RCC 7860 (cell line): ENCODE data around the gene TTC1.
A peak's percentile ranks its signal among the peaks of the same experiment; 100 is the strongest.
"Not testable (repeated sequence)": the region's sequence is repeated elsewhere in the genome, so short reads cannot be mapped to it uniquely, and the experiment has no call there.

Source experiments
- DNase-seq: peaks from one replicate; pipeline ENCODE4 v3.0.0-alpha.2; 2015; ENCODE audit warnings: low spot score
- FAIRE-seq: peaks from 2 replicates; lab custom pipeline; 2012; peaks lifted over from hg19 to GRCh38; lab: Jason Lieb, UNC

Gene TTC1

DNA sequence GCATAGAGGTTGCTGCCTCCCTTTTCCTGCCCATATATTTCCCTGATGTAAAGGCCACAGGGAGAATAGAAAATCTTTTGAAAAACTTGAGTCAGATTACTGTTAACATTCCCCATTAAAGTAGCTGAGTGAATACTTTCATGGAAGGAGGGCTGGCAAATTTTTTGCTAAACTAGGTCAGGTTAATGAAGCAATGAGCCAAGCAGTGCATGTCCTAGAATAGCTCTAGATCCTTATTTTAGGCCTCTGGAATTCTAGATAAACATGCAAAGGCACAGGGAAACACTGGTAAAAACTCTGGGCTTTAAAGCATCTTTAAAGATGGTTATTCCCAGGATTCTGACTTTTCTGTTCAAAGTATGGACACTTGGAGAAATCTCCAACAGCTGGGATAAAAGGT lies 27.9 kb downstream of the TTC1 start:
- DNase-seq = no peak
- no peak for FAIRE-seq

DNA sequence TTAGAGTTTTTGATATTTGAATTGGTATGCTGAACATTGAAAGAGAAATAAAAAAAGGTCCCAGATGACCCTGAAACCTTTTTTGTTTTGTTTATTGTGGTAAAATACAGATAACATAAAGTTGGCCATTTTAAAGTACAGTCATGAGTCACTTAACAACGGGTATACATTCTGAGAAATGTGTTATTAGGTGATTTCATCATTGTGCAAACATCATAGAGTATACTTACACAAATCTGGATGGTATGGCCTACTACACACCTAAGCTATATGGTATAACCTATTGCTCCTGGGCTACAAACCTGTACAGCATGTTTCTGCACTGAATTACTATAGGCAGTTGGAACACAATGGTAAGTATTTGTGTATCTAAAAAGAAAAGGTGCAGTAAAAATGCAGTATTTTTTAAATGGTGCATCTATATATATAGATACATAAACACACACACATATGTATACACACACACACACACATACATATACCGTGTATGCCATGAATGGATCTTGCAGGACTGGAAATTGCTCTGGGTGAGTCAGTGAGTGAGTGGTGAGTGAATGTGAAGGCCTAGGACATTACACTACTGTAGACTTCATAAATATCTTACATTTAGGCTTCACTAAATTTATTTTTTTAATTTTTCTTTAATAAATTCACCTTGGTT lies 31.0 kb downstream of the TTC1 start:
- DNase-seq = no peak
- FAIRE-seq = no peak

DNA sequence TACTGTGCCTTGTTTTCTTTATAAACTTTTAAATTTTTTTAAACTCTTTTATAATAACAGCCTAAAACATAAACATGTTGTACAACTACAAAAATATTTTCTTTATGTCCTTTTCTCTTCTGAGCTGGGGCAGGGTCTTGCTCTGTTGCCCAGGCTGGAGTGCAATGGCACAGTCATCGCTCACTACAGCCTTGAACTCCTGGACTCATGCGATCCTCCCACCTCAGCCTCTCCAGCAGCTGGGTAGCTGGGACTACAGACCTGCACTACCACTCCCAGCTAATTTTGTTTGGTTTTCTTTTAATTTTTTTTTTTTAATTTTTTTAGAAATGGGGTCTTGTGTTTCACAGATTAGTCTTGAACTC lies 31.5 kb downstream of the TTC1 start:
- DNase-seq (no peak), FAIRE-seq (no peak)

DNA sequence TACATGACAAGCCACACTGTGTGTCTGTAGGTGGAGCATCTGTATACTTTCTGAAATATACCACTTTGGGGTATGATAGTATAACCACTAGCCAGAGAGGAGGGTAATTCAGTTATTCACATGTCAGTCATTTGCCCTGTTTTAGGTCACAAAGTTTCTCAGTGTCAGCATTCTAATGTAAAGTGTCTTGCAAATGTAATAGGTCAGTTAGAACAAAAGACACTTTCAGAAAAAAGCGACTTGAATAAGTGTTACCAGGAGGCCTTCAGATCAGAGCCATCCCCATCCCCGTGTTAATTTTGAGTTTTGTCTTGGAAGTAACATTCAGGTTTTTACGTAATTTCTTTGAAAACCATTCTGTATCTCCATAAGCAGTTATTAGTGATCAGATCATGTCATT lies 33.7 kb downstream of the TTC1 start:
- FAIRE-seq = no peak
- DNase-seq = no peak

DNA sequence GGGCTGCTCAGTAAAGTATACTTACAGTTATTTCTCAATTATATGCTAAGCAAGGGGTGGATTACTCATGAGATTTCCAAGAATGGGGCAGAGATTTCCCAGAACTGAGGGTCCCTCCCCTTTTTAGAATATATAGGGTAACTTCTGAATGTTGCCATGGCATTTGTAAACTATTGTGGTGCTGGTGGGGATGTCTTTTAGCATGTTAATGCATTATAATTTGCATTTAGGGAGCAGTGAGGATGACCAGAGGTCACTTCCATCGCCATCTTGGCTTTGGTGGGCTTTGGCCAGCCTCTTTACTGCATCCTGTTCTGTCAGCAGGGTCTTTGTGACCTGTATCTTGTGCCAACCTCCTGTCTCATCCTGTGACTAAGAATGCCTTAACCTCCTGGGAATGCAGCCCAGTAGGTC lies 35.5 kb downstream of the TTC1 start:
- DNase-seq (no peak), FAIRE-seq (no peak)

DNA sequence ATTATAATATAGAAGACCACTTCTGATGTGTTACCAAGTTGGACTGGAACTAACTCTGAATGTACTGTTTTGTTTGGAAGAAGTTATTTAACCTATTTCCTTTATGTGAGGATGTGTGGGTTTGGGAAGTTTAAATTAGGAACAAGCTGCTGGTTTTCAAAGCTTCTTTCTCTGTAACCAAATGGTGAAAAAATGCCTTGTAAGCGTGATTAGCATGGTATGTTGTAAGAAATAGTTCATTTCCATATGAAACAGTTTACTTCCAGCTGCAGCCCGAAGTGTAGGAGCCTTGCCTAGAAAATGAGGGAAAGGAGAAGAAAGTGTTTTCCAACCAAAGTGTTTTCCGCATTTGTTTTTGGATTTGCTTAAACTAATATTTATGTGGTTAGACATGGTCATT lies 36.0 kb downstream of the TTC1 start:
- DNase-seq = no peak

DNA sequence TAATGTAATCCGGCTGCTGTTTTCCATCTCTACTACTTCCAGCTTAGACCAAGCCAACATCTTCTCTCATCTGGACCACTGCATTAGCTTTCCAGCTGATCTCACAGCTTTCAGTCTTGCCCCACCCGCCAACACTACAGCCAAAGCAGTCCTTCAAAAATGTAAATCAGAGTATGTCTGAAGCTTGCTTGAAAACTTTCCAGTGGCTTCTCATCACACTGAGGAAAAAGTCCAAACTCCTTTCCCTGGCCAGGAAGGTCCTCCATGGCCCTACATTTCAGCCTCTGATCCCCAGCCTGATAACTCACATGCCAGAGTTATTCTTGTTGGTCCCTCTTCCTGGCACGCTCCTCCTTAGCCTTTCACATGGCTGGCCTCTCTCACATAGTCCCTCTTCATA lies 38.5 kb downstream of the TTC1 start:
- no peak for FAIRE-seq

More for the DNA sequence above, 36.0 kb downstream of the TTC1 start:
- FAIRE-seq = no peak

DNA sequence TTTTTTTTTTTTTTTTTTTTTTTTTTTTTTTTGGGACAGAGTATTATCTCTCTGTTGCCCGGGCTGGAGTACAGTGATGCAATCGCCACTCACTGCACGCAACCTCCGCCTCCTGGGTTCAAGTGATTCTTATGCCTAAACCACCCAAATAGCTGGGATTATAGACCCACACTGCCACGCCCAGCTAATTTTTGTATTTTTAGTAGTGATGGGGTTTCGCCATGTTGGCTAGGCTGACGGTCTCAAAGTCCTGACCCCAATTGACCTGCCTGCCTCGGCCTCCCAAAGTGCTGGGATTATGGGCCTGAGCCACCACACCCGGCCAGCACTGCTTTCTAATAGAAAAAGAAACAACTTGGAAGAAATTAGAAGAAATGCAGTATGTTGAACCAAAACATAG lies 39.2 kb downstream of the TTC1 start:
- no peak for DNase-seq
- FAIRE-seq = no peak

More for the DNA sequence above, 38.5 kb downstream of the TTC1 start:
- no peak for DNase-seq

DNA sequence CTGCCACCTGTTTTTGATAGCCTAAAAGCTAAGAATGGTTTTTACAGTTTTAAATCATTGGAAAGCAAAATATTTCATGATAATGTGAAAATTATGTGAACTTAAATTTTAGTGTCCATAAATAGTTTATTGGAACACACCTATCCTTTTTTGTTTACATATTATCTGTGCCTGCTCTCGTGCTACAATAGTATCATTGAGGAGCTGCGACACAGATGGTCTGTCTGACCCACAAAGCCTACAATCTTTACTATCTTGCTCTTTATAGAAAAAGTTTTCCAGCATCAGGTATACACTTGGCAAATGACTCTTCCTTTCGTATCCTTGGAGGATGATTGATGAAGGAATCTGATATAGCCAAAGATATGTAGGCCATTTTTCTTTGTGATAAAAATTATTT lies 40.2 kb downstream of the TTC1 start:
- FAIRE-seq (no peak), DNase-seq (no peak)

DNA sequence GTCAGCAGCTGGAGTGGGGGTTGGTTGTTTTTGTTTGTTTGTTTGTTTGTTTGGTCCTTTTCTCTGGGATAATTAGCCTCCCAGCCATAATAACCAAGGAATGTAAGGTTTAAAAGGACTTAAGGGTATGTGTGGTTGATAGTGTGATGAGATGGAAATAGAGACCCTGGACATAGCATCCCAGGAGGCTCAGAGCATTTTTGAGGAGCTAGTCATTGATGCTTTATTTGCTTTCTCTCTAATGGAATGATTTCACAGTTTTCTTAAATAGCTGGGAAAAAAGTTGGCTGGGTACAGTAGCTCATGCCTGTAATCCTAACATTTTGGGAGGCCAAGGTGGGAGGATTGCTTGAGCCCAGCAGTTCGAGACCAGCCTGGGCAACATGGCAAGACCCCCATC lies 45.1 kb downstream of the TTC1 start:
- FAIRE-seq (no peak), DNase-seq (no peak)

DNA sequence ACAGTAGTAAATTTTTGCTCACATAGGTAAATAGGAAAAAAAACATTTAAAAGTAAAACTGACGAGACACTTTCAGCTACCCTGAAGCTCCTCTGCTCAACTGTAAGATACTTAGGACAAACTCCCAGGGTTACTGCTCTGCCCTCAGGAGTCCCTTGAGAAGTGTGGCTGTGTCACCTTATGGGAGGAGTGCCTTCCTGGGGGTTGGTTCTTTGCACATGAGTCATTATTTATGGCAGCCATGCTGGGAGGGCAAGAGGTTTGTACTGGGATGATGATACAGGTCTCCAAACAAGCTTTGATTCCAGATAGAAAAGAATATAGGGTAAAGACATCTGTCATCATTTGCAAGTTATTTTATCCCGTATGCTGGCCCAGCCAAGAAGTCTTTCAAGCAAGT lies 45.9 kb downstream of the TTC1 start:
- peak; percentile 40 for DNase-seq
- no peak for FAIRE-seq

DNA sequence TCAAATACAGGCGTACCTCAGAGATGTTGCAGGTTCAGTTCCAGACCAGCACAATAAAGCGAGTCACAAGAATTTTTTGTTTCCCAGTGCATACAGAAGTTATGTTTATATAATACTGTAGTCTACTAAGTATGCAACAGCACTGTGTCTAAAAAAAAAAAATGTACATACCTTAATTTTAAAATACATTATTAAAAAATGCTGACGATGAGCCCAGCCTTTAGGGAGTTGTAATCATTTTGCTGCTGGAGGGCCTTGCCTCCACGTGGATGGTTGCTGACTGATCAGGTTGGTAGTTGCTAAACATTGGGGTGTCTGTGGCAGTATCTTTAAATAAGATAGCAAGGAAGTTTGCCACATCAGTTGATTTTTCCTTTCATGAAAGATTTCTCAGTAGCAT lies 48.3 kb downstream of the TTC1 start:
- no peak for DNase-seq
- no peak for FAIRE-seq

DNA sequence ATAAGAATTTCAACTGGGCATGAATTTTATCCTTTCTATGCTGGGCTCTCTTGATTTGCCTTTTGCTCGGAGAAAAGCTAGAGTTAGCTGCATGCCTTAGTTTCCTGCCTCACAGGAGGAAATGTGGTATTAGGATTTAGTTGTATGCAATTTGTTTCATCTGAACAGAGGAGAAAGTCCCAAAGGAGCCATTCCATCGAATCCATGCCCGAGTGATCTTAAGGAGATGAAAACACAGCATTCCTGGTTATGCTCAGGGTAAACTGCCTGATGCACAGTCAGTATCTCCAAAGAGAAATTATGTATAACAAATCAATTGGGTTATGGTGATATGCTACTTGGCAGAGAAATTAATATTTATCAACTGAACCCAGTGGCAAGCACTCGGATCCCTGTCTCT lies 51.1 kb downstream of the TTC1 start:
- FAIRE-seq (no peak), DNase-seq (no peak)

DNA sequence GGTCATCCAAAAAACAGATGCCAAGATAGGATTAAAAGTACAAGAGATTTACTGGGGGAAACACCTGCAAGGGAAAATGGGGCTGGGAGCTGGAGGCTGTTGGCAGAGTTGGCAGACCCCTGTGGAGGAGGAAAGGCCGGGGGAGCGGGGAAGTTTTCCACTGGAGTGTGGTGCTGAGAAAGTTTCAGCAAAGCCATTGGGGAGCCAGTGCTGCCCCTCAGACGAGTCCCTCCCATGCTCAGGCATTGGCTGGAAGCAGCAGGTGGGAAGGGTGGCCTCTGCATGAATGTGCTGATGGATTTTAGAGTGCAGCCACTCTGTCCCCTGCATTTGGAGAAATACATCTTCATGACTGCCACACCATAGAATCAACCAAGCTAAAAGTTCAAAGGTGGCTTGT lies 52.8 kb downstream of the TTC1 start:
- no peak for DNase-seq
- no peak for FAIRE-seq

DNA sequence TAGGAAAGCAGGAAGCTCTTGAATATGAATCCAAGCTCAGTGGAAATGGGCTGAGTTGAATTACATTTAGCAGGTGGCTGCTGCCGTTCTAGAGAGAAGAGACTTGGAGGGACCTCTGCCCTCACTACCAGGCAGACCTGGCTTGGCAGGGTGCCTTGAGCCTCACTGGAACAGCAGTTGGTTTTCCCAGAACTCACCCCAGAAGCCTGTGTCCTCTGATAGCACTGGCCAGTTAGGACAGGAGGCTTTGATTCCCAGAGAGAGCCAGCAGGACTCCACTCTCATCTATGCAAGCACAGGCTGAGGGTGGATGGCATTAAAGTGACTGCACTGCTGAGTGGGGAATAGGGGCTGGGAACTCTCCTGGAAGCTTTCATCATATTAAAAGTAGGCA lies 55.5 kb downstream of the TTC1 start:
- DNase-seq (no peak), FAIRE-seq (no peak)

DNA sequence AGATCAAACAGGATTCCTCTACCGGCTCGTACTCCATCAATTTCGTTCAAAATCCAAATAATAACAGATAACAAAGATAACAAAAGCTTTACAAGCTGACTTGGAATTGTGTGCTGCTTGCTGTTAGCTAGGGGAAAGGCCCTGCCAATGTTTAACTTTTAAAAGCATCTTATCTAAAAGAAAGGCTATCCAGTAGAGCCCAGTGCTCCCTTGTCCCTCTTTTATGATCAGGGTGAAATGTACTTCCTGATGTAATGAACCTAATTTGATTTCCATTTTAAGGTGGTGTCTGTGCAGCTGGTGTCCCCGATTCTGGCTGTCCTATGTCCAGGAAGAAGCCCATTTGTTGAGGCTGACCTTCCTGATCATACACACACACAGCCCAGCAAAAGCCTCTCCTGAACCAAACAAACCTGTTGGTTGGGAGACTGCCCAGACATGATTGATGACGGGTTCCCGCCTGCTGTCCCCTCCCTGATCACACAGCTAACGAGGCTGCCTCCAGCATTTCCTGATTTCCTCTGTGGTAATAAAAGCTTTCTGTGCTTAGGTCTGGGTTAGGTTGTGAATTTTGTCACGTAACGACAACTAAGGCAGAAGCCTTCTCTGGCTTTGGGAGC lies 56.2 kb downstream of the TTC1 start:
- FAIRE-seq = no peak
- DNase-seq = no peak

DNA sequence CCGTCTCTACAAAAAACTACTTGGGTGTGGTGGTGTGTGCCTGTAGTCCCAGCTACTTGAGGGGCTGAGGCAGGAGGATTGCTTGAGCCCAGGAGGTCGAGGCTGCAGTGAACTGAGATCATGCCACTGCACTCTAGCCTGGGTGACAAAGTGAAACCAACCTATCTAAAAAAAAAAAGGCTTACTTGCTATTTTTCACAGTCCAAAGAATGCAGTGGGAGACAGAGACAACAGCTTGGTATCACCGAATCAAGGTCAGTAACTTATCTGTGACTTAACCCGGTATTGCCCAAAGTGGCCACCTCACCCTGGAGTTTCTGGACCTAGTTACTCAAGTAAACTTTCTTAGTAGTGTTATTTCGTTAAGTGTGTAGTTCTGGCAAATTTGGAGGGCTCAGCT lies 60.2 kb downstream of the TTC1 start:
- not testable (repeated sequence) for FAIRE-seq, DNase-seq

DNA sequence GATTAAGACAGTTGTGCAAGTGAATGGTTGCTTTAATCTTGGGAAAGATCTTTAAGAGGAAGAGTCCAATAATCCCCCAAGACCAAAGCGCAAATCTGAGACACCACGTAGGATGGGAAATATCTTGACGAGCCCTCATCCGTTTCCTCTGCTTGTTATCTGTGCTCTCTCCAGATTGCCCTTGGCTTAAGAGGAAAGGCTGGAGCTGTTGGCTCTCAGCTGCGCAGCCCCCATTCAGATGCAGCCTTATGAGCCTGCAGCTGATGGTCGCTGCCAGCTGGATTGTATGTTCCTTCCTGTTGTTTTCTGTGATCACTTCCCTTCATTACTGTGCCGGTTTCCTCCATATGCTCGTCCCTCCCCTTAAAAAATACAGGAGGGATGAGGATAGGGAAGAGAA lies 62.6 kb downstream of the TTC1 start:
- no peak for DNase-seq
- no peak for FAIRE-seq

DNA sequence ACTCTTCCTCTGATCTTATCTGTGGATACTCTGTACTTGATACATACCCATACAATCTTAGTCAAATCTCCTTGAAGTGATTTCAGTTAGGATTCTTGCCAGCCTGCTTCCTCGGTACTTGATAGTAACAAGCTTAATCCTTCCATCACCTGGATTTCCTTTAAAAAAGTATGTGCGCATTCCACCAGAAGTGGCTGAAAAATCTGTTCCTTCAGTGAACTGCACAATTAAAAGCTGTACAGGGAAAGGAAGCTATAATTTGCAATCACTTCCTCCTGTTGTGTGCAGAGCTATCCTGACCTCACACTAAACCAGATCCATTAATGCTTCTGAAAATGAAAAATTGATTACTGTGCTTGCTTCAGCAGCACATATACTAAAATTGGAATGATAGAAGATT lies 63.0 kb downstream of the TTC1 start:
- no peak for FAIRE-seq
- no peak for DNase-seq

DNA sequence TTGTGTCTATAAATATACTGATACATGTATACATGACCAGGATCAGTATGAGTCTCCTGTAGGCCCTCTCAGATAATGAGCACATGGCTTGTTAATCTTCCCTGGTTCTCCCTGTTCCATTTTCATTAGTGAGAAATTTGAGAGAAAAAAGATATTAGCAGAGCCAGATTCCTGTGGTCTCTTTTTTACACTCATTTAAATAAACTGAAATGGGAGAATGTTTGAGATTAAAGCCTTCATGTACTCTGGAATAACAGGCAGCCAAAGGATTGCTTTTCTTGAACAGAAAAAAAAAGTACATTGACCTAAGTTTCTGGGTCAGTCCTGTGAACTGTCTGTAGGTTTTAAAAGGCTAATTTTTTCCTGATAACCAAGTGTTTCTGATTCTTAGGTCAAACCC lies 66.1 kb downstream of the TTC1 start:
- FAIRE-seq = no peak
- no peak for DNase-seq

DNA sequence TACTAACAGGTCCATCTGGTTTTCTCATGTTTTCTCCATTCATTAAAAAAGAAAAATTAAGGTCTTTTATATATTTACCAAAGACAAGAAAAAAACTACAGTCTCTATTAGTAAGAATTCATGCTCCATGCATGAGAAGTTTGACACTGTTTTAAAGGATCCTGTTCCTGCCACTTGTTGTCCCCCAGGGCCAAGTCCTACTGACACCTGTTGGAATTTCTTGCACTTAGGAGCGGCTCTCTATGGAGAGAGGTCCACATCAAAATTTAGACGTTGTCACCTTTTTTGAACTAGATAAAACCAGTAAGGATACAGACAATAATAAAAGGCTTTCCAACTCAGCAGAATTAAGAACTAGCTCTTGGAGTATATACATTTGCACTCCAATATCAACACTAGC lies 68.1 kb downstream of the TTC1 start:
- no peak for DNase-seq
- no peak for FAIRE-seq

DNA sequence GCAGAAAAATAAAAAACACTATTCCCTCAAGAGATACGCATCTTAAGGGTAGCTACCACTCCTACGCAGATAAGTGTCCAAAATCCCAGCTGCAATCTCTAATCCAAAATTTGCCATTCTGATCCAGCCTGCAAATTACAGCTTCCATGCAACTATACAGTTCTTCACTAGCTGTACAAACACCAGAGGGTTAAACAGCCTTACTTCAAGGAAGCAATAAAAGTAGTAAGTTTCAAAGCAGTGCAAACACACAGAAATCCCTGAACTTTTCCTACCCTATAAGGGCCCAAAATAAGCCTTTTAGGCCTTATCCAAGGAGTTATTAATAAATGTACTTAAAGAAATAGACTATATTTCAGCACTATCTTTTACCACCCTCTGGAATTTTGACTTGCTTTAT lies 70.8 kb downstream of the TTC1 start:
- FAIRE-seq = no peak
- DNase-seq = no peak

DNA sequence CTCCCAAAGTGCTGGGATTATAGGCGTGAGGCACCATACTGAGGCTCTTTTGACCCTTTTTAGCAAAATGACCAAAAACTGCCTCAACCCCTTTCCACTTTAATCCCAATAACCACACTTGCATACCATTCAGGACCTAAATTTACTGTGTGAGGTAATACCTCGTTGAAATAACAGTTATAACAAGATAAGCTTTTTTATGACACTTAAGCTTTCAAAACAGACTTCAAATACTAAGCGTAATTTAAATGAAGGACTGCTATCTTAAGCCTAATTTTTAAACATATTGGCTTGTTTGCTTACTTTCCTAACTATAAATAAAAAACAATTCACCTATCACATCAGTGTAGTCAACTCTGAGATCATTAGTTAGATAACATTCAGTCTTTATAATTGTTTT lies 72.6 kb downstream of the TTC1 start:
- no peak for FAIRE-seq
- DNase-seq = no peak
